T-cell (primary cell): ENCODE results near the gene SAMD4A. TPM values are rescaled to one million over a fixed set of nuclear protein-coding genes. Genes with fewer than 3 reads are reported as not detected.

Source experiments
- ATAC-seq, 4 experiments: fragments of 200-7000 bp in 3 of 4; fragments of 150-1000 bp in 1 of 4; cut with Tn5 transposase; replicated peaks in 1 of 4; 1 replicate in 3 of 4; 2 replicates in 1 of 4; pipeline ENCODE4 v1.10.0; 2021; ENCODE audit warnings: moderate library complexity in 3 of 4, mild to moderate bottlenecking in 2 of 4, moderate number of reproducible peaks in 1 of 4
- CTCF ChIA-PET, 2 donors: fragments of 300-600 bp; sonication (Branson Sonifier 250); formaldehyde crosslinking; loops; one replicate each; lab custom pipeline; 2022; ENCODE audit warnings: antibody characterized with exemption in 2 of 2; lab: Charles Lee
- POLR2A ChIA-PET, 2 donors: fragments of 300-600 bp; sonication (Branson Sonifier 250); formaldehyde crosslinking; loops; one replicate each; lab custom pipeline; 2022; ENCODE audit warnings: antibody characterized with exemption in 2 of 2; lab: Charles Lee
- DNase-seq, 35 experiments: peaks; one replicate each; pipeline versions ENCODE4 v3.0.0 to v3.0.0-alpha.2; 2013 to 2023
- H3K27ac ChIP-seq: one replicate; pipeline ENCODE4 v1.5.1; 2013; ENCODE audit warnings: low read length
- H3K27me3 ChIP-seq, 2 experiments: replicated peaks in 1 of 2; 1 replicate in 1 of 2; 2 replicates in 1 of 2; pipeline versions ENCODE4 v1.6.1 to v1.7.0; 2013; ENCODE audit warnings: low read length in 1 of 2, mixed read lengths in 1 of 2; ENCODE audit not compliant: control insufficient read depth in 2 of 2, insufficient read depth in 2 of 2; ENCODE audit errors: extremely low read depth in 1 of 2
- H3K36me3 ChIP-seq, 2 donors: 1 replicate in 1 of 2; 2 replicates in 1 of 2; pipeline versions ENCODE4 v1.6.1 to v1.7.0; 2013; ENCODE audit warnings: low read length in 1 of 2; ENCODE audit not compliant: control insufficient read depth in 2 of 2, insufficient read depth in 1 of 2; ENCODE audit errors: extremely low read depth in 1 of 2
- H3K4me1 ChIP-seq, 2 experiments: 1 replicate in 1 of 2; 2 replicates in 1 of 2; pipeline versions ENCODE4 v1.6.1 to v1.7.0; 2013; ENCODE audit warnings: low read length in 2 of 2, mixed read lengths in 1 of 2; ENCODE audit not compliant: insufficient read depth in 2 of 2, control insufficient read depth in 1 of 2; ENCODE audit errors: extremely low read depth in 1 of 2
- H3K4me3 ChIP-seq, 2 donors: 1 replicate in 1 of 2; 2 replicates in 1 of 2; pipeline versions ENCODE4 v1.5.1 to v1.7.0; 2013; ENCODE audit warnings: mild to moderate bottlenecking in 2 of 2, low read length in 1 of 2, moderate library complexity in 1 of 2; ENCODE audit not compliant: control insufficient read depth in 1 of 2; ENCODE audit errors: extremely low read depth in 1 of 2
- H3K9me3 ChIP-seq: 2 replicates; pipeline ENCODE4 v1.7.0; 2013
- H3K27ac Mint-ChIP-seq, 2 donors: one replicate each; pipeline ENCODE4 v1.8.0; 2020 to 2021; ENCODE audit warnings: mild to moderate bottlenecking in 2 of 2, mixed read lengths in 2 of 2
- H3K27me3 Mint-ChIP-seq, 2 donors: one replicate each; pipeline ENCODE4 v1.8.0; 2021 to 2022; ENCODE audit warnings: mixed read lengths in 2 of 2
- H3K36me3 Mint-ChIP-seq: one replicate; pipeline ENCODE4 v1.8.0; 2021; ENCODE audit warnings: mixed read lengths
- H3K4me1 Mint-ChIP-seq, 3 donors: one replicate each; pipeline ENCODE4 v1.8.0; 2020 to 2022; ENCODE audit warnings: mixed read lengths in 3 of 3, mild to moderate bottlenecking in 1 of 3
- H3K4me3 Mint-ChIP-seq, 3 donors: one replicate each; pipeline ENCODE4 v1.8.0; 2020 to 2022; ENCODE audit warnings: mild to moderate bottlenecking in 3 of 3, mixed read lengths in 3 of 3, moderate library complexity in 3 of 3
- H3K9me3 Mint-ChIP-seq, 3 donors: one replicate each; pipeline ENCODE4 v1.8.0; 2020 to 2022; ENCODE audit warnings: mixed read lengths in 3 of 3
- WGBS: methylation state at CpG from one replicate; pipeline ENCODE4 v1.1.5; 2013; ENCODE audit warnings: missing lambda C conversion rate; ENCODE audit not compliant: insufficient coverage; 5-methylcytosine and 5-hydroxymethylcytosine counted together
- total RNA-seq, 35 experiments: library from RNA in 6 of 35; stranded (reverse) in 6 of 35; fragments of 120-200 nt in 1 of 35; gene quantifications; one replicate each; pipeline versions ENCODE4 v1.2.1 to v1.2.4 and lab custom pipeline; 2013 to 2026

The SAMD4A gene
- total RNA-seq, 5 donors from 2014 or later (not counting 1 experiment from before 2014, with no cell fraction given), result 1.2 to 3.9 (median 1.3) TPM

DNA sequence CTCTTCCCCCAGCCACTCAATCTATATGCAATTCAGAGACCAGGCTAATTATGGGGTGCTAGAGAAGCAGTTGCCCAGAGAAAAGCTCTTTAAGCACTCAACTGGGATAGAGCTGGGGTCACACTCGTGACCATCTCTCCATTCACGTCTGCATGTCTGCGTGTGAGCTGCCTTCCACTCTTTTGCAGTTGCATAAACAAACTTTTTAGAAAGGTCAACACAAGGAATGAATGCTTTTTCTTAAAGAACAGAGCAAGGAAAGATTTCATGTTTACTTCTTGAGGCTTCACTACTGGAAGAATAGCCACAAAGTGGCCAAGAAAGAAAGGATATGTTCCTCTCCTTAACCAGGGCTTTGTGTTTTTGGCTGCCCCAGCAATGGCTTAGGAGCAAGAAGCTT lies 151.1 kb downstream of the SAMD4A start:
- Mint-ChIP-seq H3K27ac (no peak overlapping the region), H3K36me3 (no peaks in the 10 kb centered on the region), H3K4me1 (peaks cover 0 to 8% (median 2%) of the 10 kb centered on the region in 3 donors), H3K4me3 (no peak overlapping the region), H3K27me3 (peaks cover 2 to 18% of the 10 kb centered on the region in 2 donors), H3K9me3 (peaks cover 0 to 4% (median 0%) of the 10 kb centered on the region in 3 donors)
- no peaks in the 10 kb centered on the region for H3K36me3 ChIP-seq
- ChIA-PET CTCF (interaction anchor here in 1 of 2 donors (0.6 kb wide), 1 partner anchor 33 kb away, joined by 3 read pairs; no protein-coding TSS in a partner anchor), POLR2A (interaction anchor here in 1 of 2 donors (0.6 kb wide), 1 partner anchor 354 kb away, joined by 6 read pairs; no protein-coding TSS in a partner anchor)
- DNase-seq, result no peak
- ATAC-seq, result no peak
- no peak overlapping the region for H3K27ac ChIP-seq
- H3K4me3 ChIP-seq, result no peak overlapping the region
- WGBS, result no CpG with 5 or more reads among the region's 3 CpGs
- peaks cover 0 to 3% of the 10 kb centered on the region in 2 experiments for H3K27me3 ChIP-seq
- H3K4me1 ChIP-seq, result no peaks in the 10 kb centered on the region
- no peaks in the 10 kb centered on the region for H3K9me3 ChIP-seq

DNA sequence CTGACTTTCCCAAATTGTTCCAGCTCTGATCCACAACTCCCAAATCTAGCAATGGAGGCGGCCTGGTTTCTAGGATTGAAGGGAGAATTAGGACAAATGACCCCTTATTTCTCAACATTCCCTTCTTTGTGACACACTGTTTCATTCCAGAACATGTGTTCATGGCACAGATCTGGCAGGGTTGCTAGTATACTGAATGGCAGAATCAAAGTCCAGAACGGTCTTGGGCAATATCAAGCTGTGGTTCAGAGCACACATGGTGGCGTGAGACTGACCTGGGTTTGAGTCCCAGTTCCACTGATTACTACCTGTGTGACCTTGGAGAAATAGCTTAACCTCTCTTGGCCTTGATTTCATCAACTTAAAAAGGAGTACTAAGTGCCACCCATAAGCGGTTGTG lies 152.5 kb downstream of the SAMD4A start:
- Mint-ChIP-seq H3K36me3 (no peaks in the 10 kb centered on the region), H3K4me3 (no peak overlapping the region), H3K4me1 (peaks cover 0 to 8% (median 2%) of the 10 kb centered on the region in 3 donors), H3K27me3 (peaks cover 7 to 21% of the 10 kb centered on the region in 2 donors), H3K9me3 (peaks cover 0 to 4% (median 0%) of the 10 kb centered on the region in 3 donors), H3K27ac (no peak overlapping the region)
- POLR2A ChIA-PET, result no interaction called here
- peaks cover 0 to 5% of the 10 kb centered on the region in 2 experiments for H3K27me3 ChIP-seq
- DNase-seq, result no peak
- WGBS, result 94% methylated on average over 3 of the region's 4 CpGs
- no peak overlapping the region for H3K4me3 ChIP-seq
- no peaks in the 10 kb centered on the region for H3K36me3 ChIP-seq
- H3K4me1 ChIP-seq, result no peaks in the 10 kb centered on the region
- H3K27ac ChIP-seq, result no peak overlapping the region
- CTCF ChIA-PET, result interaction anchor here in 1 of 2 donors (1.4 kb wide), 1 partner anchor 155 kb away, joined by 3 read pairs; no protein-coding TSS in a partner anchor
- no peaks in the 10 kb centered on the region for H3K9me3 ChIP-seq
- no peak for ATAC-seq

DNA sequence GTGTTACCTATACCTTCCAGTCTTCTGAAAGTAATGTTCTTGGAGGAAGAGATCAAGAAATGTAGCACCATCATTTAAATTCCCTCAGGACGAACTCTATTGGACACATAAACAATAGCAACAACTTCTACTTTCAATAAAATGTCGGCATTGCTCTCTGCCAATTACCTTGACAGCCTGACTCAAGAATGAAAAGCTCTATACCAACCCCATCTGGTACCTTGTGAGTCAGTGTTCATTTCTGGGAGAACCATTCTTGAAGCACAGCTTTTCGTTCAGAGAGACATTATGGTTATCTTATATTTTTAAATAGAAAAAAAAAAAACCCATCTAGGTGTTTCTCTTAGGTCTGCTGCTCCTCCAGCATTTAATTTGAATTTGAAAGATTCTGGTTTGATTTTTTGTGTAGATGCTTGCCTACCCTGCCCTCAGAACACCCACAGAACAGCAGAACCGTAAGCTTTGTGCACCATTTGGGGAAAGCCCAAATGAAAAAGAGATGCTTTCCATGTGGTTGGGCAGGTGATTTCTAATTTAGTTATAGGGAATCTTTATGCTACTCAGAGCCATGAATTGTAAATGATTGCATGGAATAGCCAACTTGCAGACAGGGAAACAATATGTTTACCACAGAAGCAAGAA lies 156.0 kb downstream of the SAMD4A start:
- H3K4me3 ChIP-seq, result no peak overlapping the region
- H3K4me1 Mint-ChIP-seq, result peaks cover 0 to 8% (median 2%) of the 10 kb centered on the region in 3 donors
- H3K4me3 Mint-ChIP-seq, result no peak overlapping the region
- no CpG with 5 or more reads among the region's 4 CpGs for WGBS
- H3K9me3 Mint-ChIP-seq, result peaks cover 0 to 4% (median 0%) of the 10 kb centered on the region in 3 donors
- ATAC-seq, result no peak
- ChIA-PET POLR2A (no interaction called here), CTCF (interaction anchor here (0.5 to 3.1 kb wide), 4 partner anchors 9 to 159 kb away, joined by 3 to 19 read pairs (median 4); partner anchors contain the start of gene SAMD4A (in 1 of the 2))
- no peak overlapping the region for H3K27ac Mint-ChIP-seq
- peak in 1 of 35 experiments; percentile 39 for DNase-seq
- no peaks in the 10 kb centered on the region for H3K36me3 ChIP-seq
- H3K27ac ChIP-seq, result no peak overlapping the region
- no peaks in the 10 kb centered on the region for H3K9me3 ChIP-seq
- H3K27me3 ChIP-seq, result peaks cover 0 to 9% of the 10 kb centered on the region in 2 experiments
- no peaks in the 10 kb centered on the region for H3K36me3 Mint-ChIP-seq
- H3K4me1 ChIP-seq, result no peaks in the 10 kb centered on the region
- H3K27me3 Mint-ChIP-seq, result peaks cover 17 to 24% of the 10 kb centered on the region in 2 donors

DNA sequence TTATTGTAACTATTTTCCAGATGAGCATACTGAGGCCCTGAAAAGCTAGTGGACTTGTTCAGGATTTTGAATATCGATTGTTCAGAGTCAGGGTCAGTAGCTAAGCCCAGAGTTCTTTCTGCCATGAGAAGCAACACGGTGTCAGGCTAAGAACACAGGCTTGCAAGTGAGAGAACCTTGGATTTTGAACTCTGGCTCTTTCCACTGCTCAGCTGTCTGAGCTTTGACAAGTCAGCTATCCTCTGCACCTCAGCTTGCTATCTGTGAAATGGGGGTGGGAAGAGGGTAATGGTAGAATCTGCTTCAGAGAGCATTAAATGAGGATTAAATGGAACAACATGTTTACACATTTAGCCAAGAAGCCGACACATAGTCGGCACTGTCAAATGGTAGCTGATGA lies 157.2 kb downstream of the SAMD4A start:
- Mint-ChIP-seq H3K9me3 (peaks cover 0 to 4% (median 0%) of the 10 kb centered on the region in 3 donors), H3K4me3 (no peak overlapping the region), H3K4me1 (peaks cover 0 to 8% (median 4%) of the 10 kb centered on the region in 3 donors), H3K27ac (no peak overlapping the region), H3K36me3 (no peaks in the 10 kb centered on the region), H3K27me3 (peaks cover 17 to 22% of the 10 kb centered on the region in 2 donors)
- Histone ChIP-seq H3K4me1 (no peaks in the 10 kb centered on the region), H3K27ac (no peak overlapping the region), H3K9me3 (no peaks in the 10 kb centered on the region), H3K36me3 (no peaks in the 10 kb centered on the region), H3K27me3 (peaks cover 0 to 13% of the 10 kb centered on the region in 2 experiments), H3K4me3 (no peak overlapping the region)
- ChIA-PET POLR2A (no interaction called here), CTCF (interaction anchor here in 1 of 2 donors (3.1 kb wide), 1 partner anchor 160 kb away, joined by 19 read pairs; no protein-coding TSS in a partner anchor)
- DNase-seq (no peak), ATAC-seq (no peak)
- 77% methylated on average over 4 of the region's 4 CpGs for WGBS

DNA sequence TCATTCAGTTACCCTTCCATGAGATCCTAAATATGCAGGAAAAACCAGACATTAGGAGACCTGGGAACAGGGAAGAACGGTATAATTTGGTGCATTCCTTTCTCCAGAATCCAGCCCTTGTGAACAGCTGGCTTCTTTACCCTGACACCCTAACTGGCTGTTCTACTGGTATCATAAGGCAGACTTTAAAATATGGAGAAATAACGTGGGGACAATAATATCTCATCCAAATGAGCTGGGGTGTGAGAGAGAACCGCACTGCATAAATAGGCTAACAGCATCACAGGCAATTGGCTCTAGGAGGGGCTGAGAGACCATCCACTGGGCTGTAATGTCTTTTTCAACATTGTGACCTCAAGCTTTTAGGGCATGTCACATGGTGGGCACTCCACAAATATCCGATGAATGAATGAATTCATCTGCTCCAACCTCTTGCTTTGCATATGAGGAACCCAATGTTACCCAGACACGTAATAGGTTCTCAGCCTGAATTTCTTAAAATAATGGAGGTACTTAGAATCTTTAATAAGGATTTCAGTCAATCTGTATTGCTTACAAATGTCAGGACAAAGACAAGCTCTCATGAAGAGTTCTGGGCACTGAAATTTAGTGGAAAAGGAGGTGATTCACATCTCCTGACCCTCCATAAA lies 157.9 kb downstream of the SAMD4A start:
- no peaks in the 10 kb centered on the region for H3K36me3 ChIP-seq
- Mint-ChIP-seq H3K27me3 (peaks cover 17 to 22% of the 10 kb centered on the region in 2 donors), H3K36me3 (no peaks in the 10 kb centered on the region), H3K4me3 (no peak overlapping the region), H3K27ac (no peak overlapping the region), H3K4me1 (peaks cover 4 to 14% (median 10%) of the 10 kb centered on the region in 3 donors), H3K9me3 (peaks cover 0 to 4% (median 0%) of the 10 kb centered on the region in 3 donors)
- H3K27ac ChIP-seq, result no peak overlapping the region
- DNase-seq (no peak), ATAC-seq (no peak)
- POLR2A ChIA-PET, result no interaction called here
- 100% methylated on average over 1 of the region's 5 CpGs for WGBS
- H3K27me3 ChIP-seq, result peaks cover 0 to 13% of the 10 kb centered on the region in 2 experiments
- no peaks in the 10 kb centered on the region for H3K9me3 ChIP-seq
- H3K4me3 ChIP-seq, result no peak overlapping the region
- H3K4me1 ChIP-seq, result peaks cover 0 to 4% of the 10 kb centered on the region in 2 experiments
- CTCF ChIA-PET, result no interaction called here

DNA sequence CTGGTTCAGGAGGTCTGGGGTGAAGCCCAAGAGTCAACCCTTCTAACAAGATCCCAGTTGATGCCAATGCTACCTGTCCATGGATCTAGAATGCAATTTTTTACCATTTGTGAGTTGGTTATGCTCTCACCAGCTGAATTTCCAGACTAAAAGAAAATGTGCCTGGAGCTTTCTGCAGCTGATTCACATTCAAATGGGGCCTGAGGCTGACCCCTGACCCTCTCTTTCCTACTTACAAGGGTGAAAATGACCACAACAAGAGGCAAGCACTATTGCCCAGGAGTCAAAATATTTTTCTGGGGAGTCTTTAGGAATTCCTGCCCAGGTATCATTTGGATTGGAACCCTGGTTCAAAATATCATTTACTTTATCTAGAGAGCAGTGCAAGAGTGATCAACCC lies 159.1 kb downstream of the SAMD4A start:
- H3K4me1 Mint-ChIP-seq, result peaks cover 13 to 21% (median 19%) of the 10 kb centered on the region in 3 donors
- peaks cover 17 to 18% of the 10 kb centered on the region in 2 donors for H3K27me3 Mint-ChIP-seq
- Histone ChIP-seq H3K4me3 (no peak overlapping the region), H3K4me1 (peaks cover 3 to 10% of the 10 kb centered on the region in 2 experiments), H3K36me3 (no peaks in the 10 kb centered on the region), H3K27ac (no peak overlapping the region), H3K9me3 (no peaks in the 10 kb centered on the region), H3K27me3 (peaks cover 0 to 13% of the 10 kb centered on the region in 2 experiments)
- H3K9me3 Mint-ChIP-seq, result no peaks in the 10 kb centered on the region
- H3K4me3 Mint-ChIP-seq, result no peak overlapping the region
- ChIA-PET CTCF (no interaction called here), POLR2A (no interaction called here)
- ATAC-seq, result no peak
- no peaks in the 10 kb centered on the region for H3K36me3 Mint-ChIP-seq
- no peak for DNase-seq
- H3K27ac Mint-ChIP-seq, result no peak overlapping the region
